Caco-2 (cell line): Measurements from ENCODE around the gene PRPS1. TPM values are rescaled to one million over a fixed set of nuclear protein-coding genes. Genes with fewer than 3 reads are reported as not detected.

Source experiments
- BruUV-seq: library from RNA; stranded (reverse); fragments of 400-500 nt; replicated peaks from 2 replicates; lab custom pipeline; 2021; lab: Mats Ljungman, UMichigan
- CTCF ChIA-PET: fragments of 300-600 bp; sonication (Branson Sonifier 250); formaldehyde crosslinking; loops from one replicate; lab custom pipeline; 2022; ENCODE audit warnings: antibody characterized with exemption; lab: Charles Lee
- POLR2A ChIA-PET: fragments of 300-600 bp; sonication (Branson Sonifier 250); formaldehyde crosslinking; loops from one replicate; lab custom pipeline; 2022; ENCODE audit warnings: antibody characterized with exemption; lab: Charles Lee
- DNase-seq, 2 experiments: peaks; one replicate each; pipeline versions ENCODE4 v3.0.0 to v3.0.0-alpha.2; 2020 to 2022
- H3K27me3 ChIP-seq: replicated peaks from 2 replicates; pipeline ENCODE4 v1.6.0; 2011; ENCODE audit warnings: low read length; ENCODE audit not compliant: control insufficient read depth, insufficient read depth
- H3K36me3 ChIP-seq: 2 replicates; pipeline ENCODE4 v1.5.1; 2011; ENCODE audit warnings: low read length; ENCODE audit not compliant: control insufficient read depth, insufficient read depth
- H3K4me1 ChIP-seq: fragments of 250-450 bp; sonication (Bioruptor Pico); 2 replicates; pipeline ENCODE4 v1.5.1; 2020; ENCODE audit warnings: mild to moderate bottlenecking
- H3K4me3 ChIP-seq: 2 replicates; pipeline ENCODE4 v1.5.1; 2011; ENCODE audit warnings: low read depth, mild to moderate bottlenecking, control low read depth, low read length
- H3K9me3 ChIP-seq: fragments of 250-450 bp; sonication (Bioruptor Pico); 2 replicates; pipeline ENCODE4 v1.5.1; 2020; ENCODE audit warnings: mild to moderate bottlenecking, moderate library complexity
- H3K27ac Mint-ChIP-seq: one replicate; pipeline ENCODE4 v1.8.0; 2022; ENCODE audit warnings: mixed read lengths; ENCODE audit not compliant: unreplicated experiment
- H3K27me3 Mint-ChIP-seq: one replicate; pipeline ENCODE4 v1.8.0; 2022; ENCODE audit warnings: mixed read lengths; ENCODE audit not compliant: insufficient read depth, unreplicated experiment
- H3K36me3 Mint-ChIP-seq: one replicate; pipeline ENCODE4 v1.8.0; 2022; ENCODE audit warnings: mild to moderate bottlenecking, mixed read lengths; ENCODE audit not compliant: insufficient read depth, unreplicated experiment
- H3K4me1 Mint-ChIP-seq: one replicate; pipeline ENCODE4 v1.8.0; 2022; ENCODE audit warnings: low read depth, mixed read lengths; ENCODE audit not compliant: unreplicated experiment
- H3K4me3 Mint-ChIP-seq: one replicate; pipeline ENCODE4 v1.8.0; 2022; ENCODE audit warnings: mild to moderate bottlenecking, moderate library complexity, mixed read lengths; ENCODE audit not compliant: unreplicated experiment
- H3K9me3 Mint-ChIP-seq: one replicate; pipeline ENCODE4 v1.8.0; 2022; ENCODE audit warnings: mixed read lengths; ENCODE audit not compliant: unreplicated experiment
- CTCF ChIP-seq, 2 experiments: fragments of 200-600 bp in 1 of 2; IDR thresholded peaks; 1 replicate in 1 of 2; 2 replicates in 1 of 2; pipeline versions ENCODE4 v1.5.1 to v1.8.0; 2011 to 2022; ENCODE audit warnings: antibody characterized with exemption in 1 of 2, control low read depth in 1 of 2, inconsistent platforms in 1 of 2, low read depth in 1 of 2, low read length in 1 of 2, mild to moderate bottlenecking in 1 of 2, moderate library complexity in 1 of 2; ENCODE audit not compliant: insufficient read depth in 1 of 2, severe bottlenecking in 1 of 2, unreplicated experiment in 1 of 2
- intact Hi-C: fragments of 100-400 bp; cut with micrococcal nuclease; formaldehyde crosslinking; loops from one replicate; pipeline ENCODE4 v1.10.0; 2022; ENCODE audit not compliant: unreplicated experiment
- total RNA-seq: library from RNA; stranded (reverse); gene quantifications from 2 replicates; pipeline ENCODE4 v1.2.3, GENCODE V29; 2022

PRPS1 gene
- total RNA-seq, 1 experiment from 2014 or later = 34.3 TPM

DNA sequence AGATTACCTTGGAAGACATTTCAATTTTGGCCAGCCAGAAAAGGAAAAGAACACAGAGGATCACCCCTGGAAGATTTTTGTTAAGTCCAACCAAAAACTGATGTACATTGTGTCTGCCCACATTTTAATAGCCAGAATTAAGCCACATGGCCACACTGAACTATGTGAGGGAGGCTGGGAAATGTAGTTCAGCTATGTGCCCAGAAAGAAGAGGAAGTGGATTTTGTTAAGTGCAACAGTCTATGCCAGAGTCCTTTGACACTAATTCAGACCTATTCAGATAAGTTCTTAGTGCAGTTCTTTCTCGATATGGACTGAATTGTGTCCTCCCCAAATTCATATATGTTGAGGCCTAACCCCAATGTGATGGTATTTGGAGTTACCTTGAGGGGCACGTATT is 18.4 kb downstream of the PRPS1 start:
- CTCF ChIA-PET = no interaction called here
- no peak overlapping the region for H3K4me3 Mint-ChIP-seq
- H3K9me3 Mint-ChIP-seq = no peaks in the 10 kb centered on the region
- no peaks in the 10 kb centered on the region for H3K27me3 Mint-ChIP-seq
- intact Hi-C loops = no loop called here
- BruUV-seq = no TSS peak
- Histone ChIP-seq H3K4me3 (no peak overlapping the region), H3K9me3 (no peaks in the 10 kb centered on the region), H3K36me3 (no peaks in the 10 kb centered on the region), H3K27me3 (no peaks in the 10 kb centered on the region), H3K4me1 (no peaks in the 10 kb centered on the region)
- POLR2A ChIA-PET = no interaction called here
- no peaks in the 10 kb centered on the region for H3K4me1 Mint-ChIP-seq
- no peak for TF ChIP-seq CTCF (IDR thresholded peaks at IDR 0.05; ENCODE audit: insufficient read depth in 1 of 2, low read depth in 1 of 2, low read length in 1 of 2, severe bottlenecking in 1 of 2, unreplicated experiment in 1 of 2)
- H3K36me3 Mint-ChIP-seq = peaks cover 22% of the 10 kb centered on the region
- no peak for DNase-seq
- H3K27ac Mint-ChIP-seq = no peak overlapping the region

- no peak for DNase-seq
- no TSS peak for BruUV-seq
- no peaks in the 10 kb centered on the region for H3K36me3 ChIP-seq
- no peak overlapping the region for H3K4me3 ChIP-seq
- H3K27me3 ChIP-seq = no peaks in the 10 kb centered on the region
- TF ChIP-seq CTCF (IDR thresholded peaks at IDR 0.05; ENCODE audit: insufficient read depth in 1 of 2, low read depth in 1 of 2, low read length in 1 of 2, severe bottlenecking in 1 of 2, unreplicated experiment in 1 of 2) = no peak
- Mint-ChIP-seq H3K4me3 (no peak overlapping the region), H3K27ac (no peak overlapping the region), H3K36me3 (peaks cover 22% of the 10 kb centered on the region), H3K27me3 (no peaks in the 10 kb centered on the region), H3K9me3 (no peaks in the 10 kb centered on the region), H3K4me1 (no peaks in the 10 kb centered on the region)
- no peaks in the 10 kb centered on the region for H3K4me1 ChIP-seq
- ChIA-PET POLR2A (no interaction called here), CTCF (no interaction called here)
- H3K9me3 ChIP-seq = no peaks in the 10 kb centered on the region
- intact Hi-C loops = no loop called here
These were observed 20.0 kb downstream of the PRPS1 start for GRCh38 chrX:107648332-107648731.

- ChIA-PET POLR2A (no interaction called here), CTCF (interaction anchor here (0.7 kb wide), 1 partner anchor 26 kb away, joined by 3 read pairs; the partner anchor contains the start of gene PRPS1)
- TF ChIP-seq CTCF (IDR thresholded peaks at IDR 0.05; ENCODE audit: insufficient read depth in 1 of 2, low read depth in 1 of 2, low read length in 1 of 2, severe bottlenecking in 1 of 2, unreplicated experiment in 1 of 2) = no peak
- H3K4me1 Mint-ChIP-seq = no peaks in the 10 kb centered on the region
- no peaks in the 10 kb centered on the region for H3K27me3 ChIP-seq
- peaks cover 1% of the 10 kb centered on the region for H3K36me3 Mint-ChIP-seq
- DNase-seq = no peak
- H3K4me3 ChIP-seq = no peak overlapping the region
- H3K9me3 Mint-ChIP-seq = no peaks in the 10 kb centered on the region
- intact Hi-C loops = no loop called here
- no peaks in the 10 kb centered on the region for H3K4me1 ChIP-seq
- no TSS peak for BruUV-seq
- H3K4me3 Mint-ChIP-seq = no peak overlapping the region
- no peaks in the 10 kb centered on the region for H3K9me3 ChIP-seq
- H3K27me3 Mint-ChIP-seq = no peaks in the 10 kb centered on the region
- no peak overlapping the region for H3K27ac Mint-ChIP-seq
- no peaks in the 10 kb centered on the region for H3K36me3 ChIP-seq
These were observed 26.2 kb downstream of the PRPS1 start for GRCh38 chrX:107654566-107654871.
